Measurements from ENCODE around the gene AKR7A2. TPM values are rescaled to one million over a fixed set of nuclear protein-coding genes. Genes with fewer than 3 reads are reported as not detected.
A peak's percentile ranks its signal among the peaks of the same experiment; 100 is the strongest.

Gene AKR7A2
- total RNA-seq, 2 experiments from 2014 or later: 11.1 to 11.8 TPM

DNA sequence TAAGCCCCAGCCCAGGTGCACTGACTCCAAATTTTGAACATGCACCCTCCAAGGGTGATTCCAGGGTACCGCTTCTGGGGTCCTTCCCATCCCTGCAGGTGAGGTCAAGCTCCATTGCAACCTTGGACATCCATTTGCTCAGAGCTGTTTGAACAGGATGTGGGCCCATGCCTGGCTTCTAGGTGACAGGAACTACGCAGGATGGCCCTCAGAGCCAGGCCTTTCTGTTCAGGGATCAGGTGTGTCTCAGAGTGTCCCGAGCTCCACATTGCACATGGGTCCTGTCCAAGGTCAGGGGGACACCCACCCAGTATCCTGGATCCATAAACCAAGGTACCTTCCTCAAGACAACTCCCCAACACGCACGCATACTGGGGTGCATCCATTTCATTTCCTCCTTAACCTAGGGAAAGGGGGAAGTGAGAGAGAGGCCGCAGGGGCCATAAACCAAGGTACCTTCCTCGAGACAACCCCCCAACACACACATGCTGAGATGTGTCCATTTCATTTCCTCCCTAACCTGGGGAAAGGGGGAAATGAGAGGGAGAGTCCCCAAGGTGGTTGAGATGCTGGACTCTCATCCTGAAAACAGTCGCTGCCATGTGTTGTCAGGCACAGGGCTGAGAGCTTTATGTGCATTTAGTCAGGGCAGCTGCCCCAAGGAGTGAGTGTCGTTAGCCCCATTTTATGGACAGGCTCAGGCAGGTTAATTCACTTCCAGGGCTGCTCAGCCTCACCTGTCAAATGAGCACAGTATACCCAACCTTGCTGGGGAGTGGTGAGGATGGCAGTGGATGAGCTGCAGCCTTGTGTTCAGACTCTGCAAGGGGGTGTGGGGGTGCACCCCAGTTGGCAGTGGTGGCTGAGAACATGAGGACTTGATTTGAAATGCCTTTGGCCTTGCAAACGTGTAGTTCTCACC is 2.3 kb upstream of the AKR7A2 start:
- H3K9me3 ChIP-seq (ENCODE audit: control insufficient read depth in 1 of 2, insufficient read depth in 1 of 2, low read length in 2 of 2): no peaks in the 10 kb centered on the region
- peak overlapping the region; percentile 48 for H3K4me3 Mint-ChIP-seq
- peaks cover 24% of the 10 kb centered on the region for H3K4me1 Mint-ChIP-seq (ENCODE audit: low read depth)
- no peak overlapping the region for H3K4me3 ChIP-seq (ENCODE audit: low read length)
- POLR2A ChIA-PET: no interaction called here
- peaks cover 14% of the 10 kb centered on the region for H3K36me3 Mint-ChIP-seq (ENCODE audit: low read depth)
- H3K27ac ChIP-seq (ENCODE audit: low read depth in 1 of 2, low read length in 2 of 2): no peak overlapping the region
- peaks cover 3% of the 10 kb centered on the region for H3K36me3 ChIP-seq (ENCODE audit: insufficient read depth, low read length)
- no peak for ATAC-seq (ENCODE audit: poor library complexity)
- H3K9me3 Mint-ChIP-seq: no peaks in the 10 kb centered on the region
- intact Hi-C loops (cut with DNase I, micrococcal nuclease): loop anchor here in 1 of 2 experiments (2.0 to 5.0 kb wide), 2 partner anchors 103 to 173 kb away; partner anchors contain the start of genes CAPZB and UBR4
- H3K4me1 ChIP-seq (ENCODE audit: insufficient read depth, low read length): peaks cover 45% of the 10 kb centered on the region
- no peaks in the 10 kb centered on the region for H3K27me3 Mint-ChIP-seq
- CTCF ChIA-PET: no interaction called here
- TF ChIP-seq, protein P1, sequence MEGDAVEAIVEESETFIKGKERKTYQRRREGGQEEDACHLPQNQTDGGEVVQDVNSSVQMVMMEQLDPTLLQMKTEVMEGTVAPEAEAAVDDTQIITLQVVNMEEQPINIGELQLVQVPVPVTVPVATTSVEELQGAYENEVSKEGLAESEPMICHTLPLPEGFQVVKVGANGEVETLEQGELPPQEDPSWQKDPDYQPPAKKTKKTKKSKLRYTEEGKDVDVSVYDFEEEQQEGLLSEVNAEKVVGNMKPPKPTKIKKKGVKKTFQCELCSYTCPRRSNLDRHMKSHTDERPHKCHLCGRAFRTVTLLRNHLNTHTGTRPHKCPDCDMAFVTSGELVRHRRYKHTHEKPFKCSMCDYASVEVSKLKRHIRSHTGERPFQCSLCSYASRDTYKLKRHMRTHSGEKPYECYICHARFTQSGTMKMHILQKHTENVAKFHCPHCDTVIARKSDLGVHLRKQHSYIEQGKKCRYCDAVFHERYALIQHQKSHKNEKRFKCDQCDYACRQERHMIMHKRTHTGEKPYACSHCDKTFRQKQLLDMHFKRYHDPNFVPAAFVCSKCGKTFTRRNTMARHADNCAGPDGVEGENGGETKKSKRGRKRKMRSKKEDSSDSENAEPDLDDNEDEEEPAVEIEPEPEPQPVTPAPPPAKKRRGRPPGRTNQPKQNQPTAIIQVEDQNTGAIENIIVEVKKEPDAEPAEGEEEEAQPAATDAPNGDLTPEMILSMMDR (IDR thresholded peaks at IDR 0.05): no peak
- peak overlapping the region; percentile 32 for H3K27ac Mint-ChIP-seq
- no peaks in the 10 kb centered on the region for H3K27me3 ChIP-seq (ENCODE audit: control insufficient read depth in 1 of 2, insufficient read depth in 2 of 2, low read length in 2 of 2)
- DNase-seq: peak in 1 of 14 experiments; percentile 29

DNA sequence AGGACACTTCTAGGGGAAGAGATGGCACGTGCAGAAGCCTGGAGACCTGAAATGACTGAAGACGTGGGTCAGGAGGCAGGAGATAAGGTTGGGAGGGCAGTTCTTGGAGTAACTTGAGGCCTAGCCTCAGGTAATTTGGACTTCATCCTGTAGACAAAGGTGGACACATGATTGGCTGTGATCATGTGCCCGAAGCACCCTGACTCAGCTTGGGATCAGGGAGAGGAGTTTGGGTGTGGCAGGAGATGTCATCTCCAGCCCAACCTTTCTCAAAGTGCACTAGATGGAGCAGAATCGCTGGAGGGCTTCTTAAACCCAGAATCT is 1.7 kb upstream of the AKR7A2 start:
- no peak for DNase-seq
- peaks cover 45% of the 10 kb centered on the region for H3K4me1 ChIP-seq (ENCODE audit: insufficient read depth, low read length)
- Mint-ChIP-seq H3K36me3 (ENCODE audit: low read depth) (peaks cover 11% of the 10 kb centered on the region), H3K27ac (peak overlapping the region; percentile 32), H3K4me3 (peak overlapping the region; percentile 74), H3K9me3 (no peaks in the 10 kb centered on the region), H3K27me3 (no peaks in the 10 kb centered on the region), H3K4me1 (ENCODE audit: low read depth) (peaks cover 30% of the 10 kb centered on the region)
- no peak for ATAC-seq (ENCODE audit: poor library complexity)
- H3K36me3 ChIP-seq (ENCODE audit: insufficient read depth, low read length): peaks cover 5% of the 10 kb centered on the region
- intact Hi-C loops (cut with DNase I, micrococcal nuclease): loop anchor here in 1 of 2 experiments (2.0 to 5.0 kb wide), 2 partner anchors 103 to 174 kb away; partner anchors contain the start of genes CAPZB and UBR4
- TF ChIP-seq, protein P1 (IDR thresholded peaks at IDR 0.05): no peak
- H3K27me3 ChIP-seq (ENCODE audit: control insufficient read depth in 1 of 2, insufficient read depth in 2 of 2, low read length in 2 of 2): no peaks in the 10 kb centered on the region
- ChIA-PET CTCF (no interaction called here), POLR2A (interaction anchor here (1.6 kb wide), 1 partner anchor 283 kb away, joined by 5 read pairs; a partner anchor contains a TSS)
- H3K9me3 ChIP-seq (ENCODE audit: control insufficient read depth in 1 of 2, insufficient read depth in 1 of 2, low read length in 2 of 2): no peaks in the 10 kb centered on the region
- H3K4me3 ChIP-seq (ENCODE audit: low read length): no peak overlapping the region
- H3K27ac ChIP-seq (ENCODE audit: low read depth in 1 of 2, low read length in 2 of 2): no peak overlapping the region

DNA sequence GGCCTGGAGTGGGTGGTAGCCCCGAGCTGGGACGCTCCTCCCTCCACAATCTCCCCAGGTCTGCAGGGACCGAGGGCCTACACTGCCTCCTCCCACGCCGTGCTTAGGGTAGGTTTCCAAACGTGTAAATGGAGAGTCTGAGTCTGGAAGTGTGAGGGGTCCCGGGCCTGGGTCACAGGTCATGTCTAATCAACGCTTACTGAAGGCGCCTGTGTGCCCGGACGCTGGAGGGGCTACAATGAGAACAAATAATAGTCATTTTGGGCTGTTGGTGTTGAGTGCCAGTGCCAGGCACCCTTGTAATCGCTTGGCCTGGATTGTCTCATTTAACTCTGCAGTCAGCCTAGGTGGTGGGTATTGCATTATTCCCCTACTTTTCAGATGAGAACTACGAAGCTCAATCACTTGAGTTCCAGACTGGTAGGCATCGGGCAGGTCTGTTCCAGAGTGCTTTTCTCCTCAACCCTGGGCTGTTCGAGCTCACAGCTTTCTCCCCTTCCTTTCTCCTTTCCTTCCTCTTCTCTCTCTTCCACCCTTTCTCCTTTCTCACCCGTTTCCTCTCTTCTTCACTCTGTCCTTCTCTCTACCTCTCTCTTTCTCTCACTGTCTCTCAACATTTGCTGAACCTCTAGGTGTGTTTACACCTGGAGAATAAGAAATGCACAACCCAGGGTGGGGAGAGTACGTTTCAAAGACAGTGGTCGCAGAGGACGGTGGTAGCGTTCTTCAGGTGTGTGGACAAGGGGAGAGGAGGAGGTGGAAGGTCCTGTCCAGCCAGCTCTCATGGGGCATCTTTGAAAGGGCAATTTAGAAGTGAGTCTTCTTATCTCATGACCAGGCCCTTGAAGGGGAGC is 1.1 kb upstream of the AKR7A2 start:
- H3K4me1 ChIP-seq (ENCODE audit: insufficient read depth, low read length): peaks cover 45% of the 10 kb centered on the region
- CTCF ChIA-PET: interaction anchor here (0.7 kb wide), 1 partner anchor 24 kb away, joined by 3 read pairs; no protein-coding TSS in a partner anchor
- POLR2A ChIA-PET: interaction anchor here (0.7 to 1.6 kb wide), 6 partner anchors 13 to 331 kb away, joined by 3 to 5 read pairs (median 3); partner anchors contain the start of gene NBL1

More for the DNA sequence above, 1.1 kb upstream of the AKR7A2 start:
- no peaks in the 10 kb centered on the region for H3K27me3 ChIP-seq (ENCODE audit: control insufficient read depth in 1 of 2, insufficient read depth in 2 of 2, low read length in 2 of 2)
- peak in 1 of 14 experiments; percentile 9 for DNase-seq
- Mint-ChIP-seq H3K9me3 (no peaks in the 10 kb centered on the region), H3K27me3 (no peaks in the 10 kb centered on the region), H3K4me1 (ENCODE audit: low read depth) (peaks cover 31% of the 10 kb centered on the region), H3K4me3 (peak overlapping the region; percentile 74), H3K27ac (peak overlapping the region; percentile 32), H3K36me3 (ENCODE audit: low read depth) (peaks cover 11% of the 10 kb centered on the region)
- H3K4me3 ChIP-seq (ENCODE audit: low read length): peak overlapping the region; percentile 72
- peaks cover 0 to 4% of the 10 kb centered on the region in 2 experiments for H3K9me3 ChIP-seq (ENCODE audit: control insufficient read depth in 1 of 2, insufficient read depth in 1 of 2, low read length in 2 of 2)
- TF ChIP-seq, protein P1 (IDR thresholded peaks at IDR 0.05): no peak
- peaks cover 9% of the 10 kb centered on the region for H3K36me3 ChIP-seq (ENCODE audit: insufficient read depth, low read length)
- no peak for ATAC-seq (ENCODE audit: poor library complexity)
- no peak overlapping the region for H3K27ac ChIP-seq (ENCODE audit: low read depth in 1 of 2, low read length in 2 of 2)
- intact Hi-C loops (cut with DNase I, micrococcal nuclease): loop anchor here in 1 of 2 experiments (2.0 to 5.0 kb wide), 2 partner anchors 102 to 174 kb away; partner anchors contain the start of genes CAPZB and UBR4
